Dermis microvascular lymphatic vessel endothelial cell (primary cell): ENCODE data around the gene CATSPER3. TPM values are rescaled to one million over a fixed set of nuclear protein-coding genes. Genes with fewer than 3 reads are reported as not detected.
"Not testable (repeated sequence)": the region's sequence is repeated elsewhere in the genome, so short reads cannot be mapped to it uniquely, and the experiment has no call there.

Source experiments
- DNase-seq, 2 donors: peaks; one replicate each; pipeline versions ENCODE4 v3.0.0 to v3.0.0-alpha.2; 2010; ENCODE audit warnings: low read depth in 2 of 2
- total RNA-seq: library from RNA; depleted of rRNA; stranded (reverse); fragments of >200 nt; gene quantifications from 2 replicates; pipeline ENCODE4 v1.2.1, GENCODE V29; 2014

The CATSPER3 gene
- total RNA-seq, 1 donor from 2014 or later = under 0.01 TPM

DNA sequence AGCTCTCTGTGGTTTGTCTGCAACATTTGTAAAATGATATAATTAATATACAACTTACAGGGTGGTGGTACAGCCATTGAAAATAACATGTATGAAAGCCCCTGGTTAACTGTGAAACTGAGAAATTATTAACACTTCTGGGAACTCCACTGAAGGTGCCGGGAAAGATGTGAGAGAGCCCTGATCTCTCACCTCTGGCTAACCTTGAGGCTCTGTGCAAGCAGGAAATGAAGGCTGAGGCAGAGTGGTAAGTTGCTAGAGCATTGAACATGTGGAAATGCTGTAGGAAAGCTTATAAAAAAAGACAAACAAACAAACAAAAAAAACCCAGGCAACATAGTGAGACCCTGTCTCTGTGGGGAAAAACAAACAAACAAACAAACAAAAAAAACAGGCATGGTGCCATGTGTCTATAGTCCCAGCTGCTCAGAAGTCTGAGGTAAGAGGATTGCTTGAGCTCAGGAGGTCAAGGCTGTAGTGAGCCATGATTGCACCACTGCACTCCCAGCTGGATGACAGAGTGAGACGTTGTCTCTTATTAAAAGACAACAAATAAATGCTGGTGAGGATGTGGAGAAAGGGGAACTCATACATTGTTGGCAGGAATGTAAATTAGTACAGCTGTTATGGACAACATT lies 7.5 kb downstream of the CATSPER3 start:
- no peak for DNase-seq

DNA sequence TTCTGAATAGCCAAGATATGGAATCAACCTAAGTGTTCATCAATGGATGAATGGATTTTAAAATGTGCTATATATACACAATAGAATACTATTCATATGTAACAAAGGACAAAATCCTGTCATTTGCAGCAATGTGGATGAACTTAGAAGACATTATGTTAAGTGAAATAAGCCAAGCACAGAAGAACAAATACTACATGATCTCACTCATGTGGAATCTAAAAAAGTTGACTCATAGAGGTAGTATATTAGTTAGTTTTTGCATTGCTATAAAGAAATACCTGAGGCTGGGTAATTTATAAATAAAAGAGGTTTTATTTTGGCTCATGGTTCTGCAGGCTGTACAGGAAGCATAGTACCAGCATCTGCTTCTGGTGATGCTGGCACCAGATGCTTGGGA lies 8.1 kb downstream of the CATSPER3 start:
- DNase-seq = no peak

GRCh38 chr5:134976841-134977240 lies 9.1 kb downstream of the CATSPER3 start:
- no peak for DNase-seq

- no peak for DNase-seq
These were observed 11.7 kb downstream of the CATSPER3 start for GRCh38 chr5:134979416-134979815.

GRCh38 chr5:134982230-134982629 lies 14.5 kb downstream of the CATSPER3 start:
- DNase-seq = no peak

GRCh38 chr5:134989266-134989830 lies 21.6 kb downstream of the CATSPER3 start:
- no peak for DNase-seq

- DNase-seq = not testable (repeated sequence)
These were observed 22.5 kb downstream of the CATSPER3 start for GRCh38 chr5:134990183-134990582.

DNA sequence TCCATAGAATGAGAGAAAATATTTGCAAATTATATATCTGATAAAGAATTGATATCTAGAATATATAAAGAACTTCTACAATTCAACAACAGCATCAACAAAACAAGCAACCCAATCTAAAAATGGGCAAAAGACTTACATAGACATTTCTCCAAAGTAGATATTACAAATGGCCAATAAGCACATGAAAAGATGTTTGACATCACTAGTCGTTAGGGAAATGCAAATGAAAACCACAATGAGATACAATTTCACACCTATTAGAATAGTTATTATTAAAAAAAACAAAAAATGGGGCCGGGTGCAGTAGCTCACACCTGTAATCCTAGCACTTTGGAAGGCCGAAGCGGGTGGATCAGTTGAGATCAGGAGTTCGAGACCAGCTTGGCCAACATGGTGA lies 24.4 kb downstream of the CATSPER3 start:
- DNase-seq = no peak

- DNase-seq = no peak
These were observed 25.5 kb downstream of the CATSPER3 start for GRCh38 chr5:134993161-134993560.

- no peak for DNase-seq
These were observed 27.0 kb downstream of the CATSPER3 start for GRCh38 chr5:134994560-134995156.

DNA sequence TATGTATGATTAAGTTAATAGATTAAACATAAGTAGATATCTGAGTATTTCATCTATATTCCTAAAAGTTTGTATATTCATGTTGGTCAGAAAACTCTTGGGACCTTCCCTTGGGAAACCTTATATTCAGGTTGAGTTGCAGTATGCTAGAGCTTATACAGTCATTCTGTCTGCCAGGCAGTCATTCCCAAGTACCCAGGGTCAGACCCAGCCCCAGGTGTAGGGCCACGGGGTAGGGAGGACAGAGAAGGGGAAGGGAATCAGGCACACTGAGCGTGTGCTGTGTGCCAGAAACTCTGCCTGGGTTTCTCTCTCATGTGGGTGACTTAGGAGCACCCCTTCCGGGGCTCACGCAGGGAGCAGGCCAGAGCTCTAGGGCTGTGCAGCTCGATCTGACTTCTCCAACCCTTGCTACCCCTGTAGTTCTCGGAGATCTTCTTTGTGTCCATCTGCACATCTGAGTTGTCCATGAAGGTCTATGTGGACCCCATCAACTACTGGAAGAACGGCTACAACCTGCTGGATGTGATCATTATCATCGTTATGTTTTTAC lies 28.2 kb downstream of the CATSPER3 start:
- DNase-seq = no peak

DNA sequence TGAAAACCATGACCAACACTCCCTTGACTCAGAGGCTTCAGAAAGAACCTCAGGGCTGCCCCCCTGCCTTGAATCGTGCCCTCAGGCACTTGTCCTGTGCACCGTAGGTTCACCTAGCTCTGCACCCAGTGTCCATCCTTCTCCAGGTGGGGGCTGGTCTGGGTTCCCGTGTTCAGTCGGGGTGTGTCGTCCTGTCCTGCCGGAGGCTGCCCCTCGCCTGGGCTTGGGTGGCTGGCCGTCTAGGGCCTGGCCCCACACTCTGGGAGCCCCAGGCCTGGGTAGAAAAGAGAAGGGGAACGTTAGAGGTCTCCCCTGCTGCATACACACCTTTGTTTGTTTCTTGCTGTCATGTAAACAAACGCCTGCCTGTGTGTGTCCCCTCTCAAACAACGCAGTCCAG lies 29.3 kb downstream of the CATSPER3 start:
- DNase-seq = no peak

DNA sequence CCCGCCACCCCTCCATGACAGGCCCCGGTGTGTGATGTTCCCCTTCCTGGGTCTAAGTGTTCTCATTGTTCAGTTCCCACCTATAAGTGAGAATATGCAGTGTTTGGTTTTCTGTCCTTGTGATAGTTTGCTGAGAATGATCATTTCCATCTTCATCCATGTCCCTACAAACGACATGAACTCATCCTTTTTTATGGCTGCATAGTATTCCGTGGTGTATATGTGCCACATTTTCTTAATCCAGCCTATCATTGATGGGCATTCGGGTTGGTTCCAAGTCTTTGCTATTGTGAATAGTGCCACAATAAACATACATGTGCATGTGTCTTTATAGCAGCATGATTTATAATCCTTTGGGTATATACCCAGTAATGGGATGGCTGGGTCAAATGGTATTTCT lies 30.4 kb downstream of the CATSPER3 start:
- not testable (repeated sequence) for DNase-seq

DNA sequence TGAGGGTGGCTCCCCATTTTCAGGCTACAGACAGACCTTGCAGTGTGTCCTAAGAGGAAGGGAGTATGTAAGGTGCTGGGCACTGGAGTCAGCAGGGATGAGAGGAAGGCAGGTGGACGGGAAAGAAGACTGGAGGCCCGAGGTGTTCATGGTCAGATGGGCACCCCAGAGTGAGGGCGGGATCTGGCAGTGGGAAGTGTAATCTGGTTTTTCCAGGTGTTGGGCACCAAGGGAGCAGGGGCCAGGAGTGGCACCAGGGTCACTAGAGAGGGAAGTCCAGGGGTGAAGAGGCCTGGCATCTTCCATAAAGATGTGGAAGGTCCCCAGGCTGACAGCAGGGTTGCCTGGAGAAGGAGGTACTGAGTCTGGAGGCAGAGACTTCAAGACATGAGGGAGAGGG lies 36.7 kb downstream of the CATSPER3 start:
- no peak for DNase-seq

- no peak for DNase-seq
These were observed 37.4 kb downstream of the CATSPER3 start for GRCh38 chr5:135005076-135005475.

- no peak for DNase-seq
These were observed 39.6 kb downstream of the CATSPER3 start for GRCh38 chr5:135007305-135007704.

GRCh38 chr5:135007749-135008363 lies 40.1 kb downstream of the CATSPER3 start:
- no peak for DNase-seq

DNA sequence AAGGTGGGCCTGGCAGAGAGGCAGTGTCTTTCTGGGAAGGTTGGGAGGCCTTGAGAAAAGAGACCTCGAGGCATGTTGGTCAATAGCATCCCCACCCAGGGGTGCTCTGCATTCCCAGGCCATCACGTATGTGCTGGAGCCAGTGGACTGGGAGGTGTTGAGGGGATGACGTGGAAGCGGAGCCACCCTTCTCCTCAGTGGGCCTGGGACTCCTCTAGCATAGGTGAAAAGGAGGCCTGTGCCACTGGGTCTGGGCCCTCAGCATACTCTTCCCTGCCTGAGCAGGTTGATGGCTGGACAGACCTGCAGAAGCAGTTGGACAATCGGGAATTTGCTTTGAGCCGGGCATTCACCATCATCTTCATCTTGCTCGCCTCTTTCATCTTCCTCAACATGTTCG lies 40.8 kb downstream of the CATSPER3 start:
- DNase-seq = no peak

DNA sequence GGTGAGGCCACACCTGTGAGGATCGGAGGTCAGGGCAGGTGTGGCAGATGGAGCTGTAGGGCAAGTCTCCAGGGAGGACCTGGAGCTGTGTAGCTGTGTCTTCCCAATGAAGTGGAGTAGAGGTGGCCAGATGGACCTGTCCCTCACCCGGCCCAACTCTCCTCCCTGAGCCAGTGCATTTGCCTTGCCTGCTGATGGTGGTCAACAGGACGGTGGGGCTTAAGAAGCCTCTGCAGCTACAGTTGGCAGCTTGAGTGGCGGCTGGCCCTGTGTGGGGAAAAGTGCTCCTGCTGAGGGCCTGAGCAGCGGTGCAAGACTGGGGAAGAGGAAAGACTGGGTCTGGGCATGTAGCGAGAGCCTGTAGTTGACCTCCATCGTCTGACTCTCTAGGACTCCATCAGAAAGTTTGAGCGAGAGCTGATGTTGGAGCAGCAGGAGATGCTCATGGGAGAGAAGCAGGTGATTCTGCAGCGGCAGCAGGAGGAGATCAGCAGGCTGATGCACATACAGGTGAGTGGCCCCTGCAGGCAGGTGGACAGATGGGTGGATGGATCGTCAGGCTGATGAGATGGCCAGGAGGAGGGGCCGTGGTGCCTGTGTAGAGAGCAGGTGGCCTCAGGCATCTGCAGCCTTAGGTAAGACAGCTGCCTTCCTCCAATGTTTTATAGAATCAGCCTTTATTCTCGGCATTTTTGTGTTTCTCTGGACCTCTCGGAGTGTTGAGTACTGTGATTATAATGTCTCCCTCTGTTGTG lies 41.5 kb downstream of the CATSPER3 start:
- DNase-seq = no peak

DNA sequence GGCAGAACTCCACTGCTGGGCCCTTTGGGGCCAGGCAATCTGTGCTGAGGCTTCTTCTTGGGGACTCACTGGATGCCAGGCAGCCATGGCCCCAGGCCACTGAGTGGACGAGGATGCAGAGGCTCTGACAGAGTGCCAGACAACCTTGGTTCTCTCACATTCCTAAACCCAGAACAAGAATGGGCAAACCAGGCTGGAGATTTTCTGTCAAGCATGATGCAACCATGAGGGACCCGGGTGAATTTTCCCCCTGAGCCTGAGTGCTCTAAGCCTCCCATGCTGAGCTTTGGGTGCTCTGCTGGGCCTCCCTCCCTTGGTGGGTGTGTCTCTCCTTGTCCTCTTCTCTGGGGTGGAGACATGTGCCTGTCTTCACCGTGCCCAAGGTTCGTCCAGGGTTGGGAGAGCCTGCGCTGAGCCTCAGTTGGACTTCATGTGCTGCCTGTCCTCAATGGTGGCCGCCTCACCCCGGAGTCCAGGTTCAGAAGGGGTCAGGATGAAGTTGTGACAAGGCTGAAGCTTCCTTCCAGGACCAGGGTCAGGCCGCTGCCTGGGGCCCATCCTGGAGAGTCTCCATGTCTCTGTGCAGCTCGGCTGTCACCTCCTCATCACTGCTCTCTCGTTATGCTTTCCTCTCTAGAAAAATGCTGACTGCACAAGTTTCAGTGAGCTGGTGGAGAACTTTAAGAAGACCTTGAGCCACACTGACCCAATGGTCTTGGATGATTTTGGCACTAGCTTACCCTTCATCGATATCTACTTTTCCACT lies 42.2 kb downstream of the CATSPER3 start:
- DNase-seq = no peak
